Right renal cortex interstitium (tissue), 3 donors: Measurements from ENCODE around the gene SMARCB1. TPM values are rescaled to one million over a fixed set of nuclear protein-coding genes. Genes with fewer than 3 reads are reported as not detected.

Experiments
- DNase-seq, 3 donors: peaks; one replicate each; pipeline ENCODE4 v3.0.0-alpha.2; 2013; ENCODE audit warnings: low read depth in 3 of 3, low spot score in 2 of 3
- polyA plus RNA-seq, 3 donors: library from polyadenylated mRNA; unstranded; fragments of 120-200 nt; gene quantifications; one replicate each; pipeline ENCODE4 v1.2.1, GENCODE V29; 2013; ENCODE audit not compliant: insufficient read length in 3 of 3

The SMARCB1 gene
- polyA plus RNA-seq, 3 donors = 205 to 225 (median 224) TPM

DNA sequence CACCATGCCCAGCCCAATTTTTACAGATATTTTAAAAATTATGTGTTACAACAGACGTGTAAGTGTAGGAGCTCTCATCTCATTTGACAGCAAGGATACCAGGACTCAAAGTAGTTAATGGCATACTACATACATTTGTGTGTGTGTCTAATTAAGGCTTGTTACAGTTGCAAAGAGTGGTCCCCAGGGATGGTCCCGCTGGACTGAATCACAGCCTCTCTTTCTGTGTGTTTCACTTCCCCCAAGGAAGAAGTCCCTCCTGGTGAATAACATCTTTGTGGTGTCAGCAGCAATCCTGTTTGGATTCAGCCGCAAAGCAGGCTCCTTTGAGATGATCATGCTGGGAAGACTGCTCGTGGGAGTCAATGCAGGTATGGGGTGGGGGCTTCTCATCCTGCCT is 88.1 kb downstream of the SMARCB1 start:
- DNase-seq = no peak

DNA sequence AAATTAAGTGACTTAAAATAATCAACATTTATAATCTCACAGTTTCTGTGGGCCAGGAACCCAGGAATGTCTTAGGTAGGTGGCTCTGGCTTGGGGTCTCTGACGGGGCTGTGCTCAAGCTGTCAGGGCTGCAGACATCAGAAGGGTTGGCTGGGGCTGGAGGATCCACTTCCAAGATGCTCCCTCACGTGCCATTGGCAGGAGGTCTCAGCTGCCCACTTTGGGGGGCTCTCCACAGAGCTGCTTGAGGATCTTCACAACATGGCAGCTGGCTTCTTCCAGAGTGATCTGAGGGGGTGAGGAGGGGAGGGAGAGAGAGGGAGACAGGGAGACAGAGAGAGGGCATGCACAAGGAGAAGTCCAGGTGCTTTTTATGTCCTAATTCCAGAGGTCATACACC is 89.0 kb downstream of the SMARCB1 start:
- no peak for DNase-seq

DNA sequence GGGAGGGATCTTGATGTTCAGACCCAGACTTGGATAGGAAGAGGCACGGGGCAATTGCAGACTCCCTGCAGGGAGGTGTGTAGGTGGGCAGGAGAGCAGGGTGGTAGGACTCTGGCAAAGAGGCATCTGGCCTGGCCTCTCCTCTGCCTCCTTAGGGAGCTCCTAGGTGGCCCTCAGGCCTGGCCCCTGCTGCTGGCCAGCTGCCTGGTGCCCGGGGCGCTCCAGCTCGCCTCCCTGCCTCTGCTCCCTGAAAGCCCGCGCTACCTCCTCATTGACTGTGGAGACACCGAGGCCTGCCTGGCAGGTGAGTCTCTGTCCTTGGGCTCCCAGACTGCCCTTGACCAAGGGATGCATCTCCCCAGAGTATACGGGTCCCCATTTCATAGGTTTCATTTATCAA is 90.8 kb downstream of the SMARCB1 start:
- DNase-seq = no peak

DNA sequence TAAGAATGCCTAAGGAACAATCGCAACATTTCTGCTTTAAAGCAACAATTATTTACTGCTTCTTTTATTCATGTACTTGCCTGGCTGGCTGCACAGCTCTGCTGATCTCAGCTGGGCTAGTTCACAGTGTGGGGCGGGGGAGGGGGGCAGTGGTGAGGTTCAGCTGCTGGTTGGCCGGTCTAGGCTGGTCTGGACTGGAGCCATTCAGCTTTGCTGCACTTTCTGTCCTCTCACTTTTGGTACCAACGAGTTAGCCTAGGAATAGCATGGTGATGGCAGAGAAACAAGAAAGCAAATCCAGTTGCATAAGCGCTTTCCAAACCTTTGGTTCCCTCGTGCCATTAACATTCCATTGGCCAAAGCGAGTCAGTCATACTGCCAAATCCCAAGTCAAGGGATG is 91.5 kb downstream of the SMARCB1 start:
- DNase-seq = no peak

DNA sequence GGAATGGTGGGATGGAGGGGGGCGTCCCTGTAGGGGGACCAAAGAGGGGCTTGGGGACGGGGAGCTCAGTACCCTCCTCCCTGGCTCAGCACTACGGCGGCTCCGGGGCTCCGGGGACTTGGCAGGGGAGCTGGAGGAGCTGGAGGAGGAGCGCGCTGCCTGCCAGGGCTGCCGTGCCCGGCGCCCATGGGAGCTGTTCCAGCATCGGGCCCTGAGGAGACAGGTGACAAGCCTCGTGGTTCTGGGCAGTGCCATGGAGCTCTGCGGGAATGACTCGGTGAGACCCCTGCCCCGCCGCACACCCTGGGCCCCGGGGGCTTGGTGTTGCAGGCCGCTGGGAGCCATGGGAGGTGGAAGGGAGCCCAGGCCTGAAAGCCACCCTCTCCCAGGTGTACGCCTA is 95.6 kb downstream of the SMARCB1 start:
- no peak for DNase-seq

DNA sequence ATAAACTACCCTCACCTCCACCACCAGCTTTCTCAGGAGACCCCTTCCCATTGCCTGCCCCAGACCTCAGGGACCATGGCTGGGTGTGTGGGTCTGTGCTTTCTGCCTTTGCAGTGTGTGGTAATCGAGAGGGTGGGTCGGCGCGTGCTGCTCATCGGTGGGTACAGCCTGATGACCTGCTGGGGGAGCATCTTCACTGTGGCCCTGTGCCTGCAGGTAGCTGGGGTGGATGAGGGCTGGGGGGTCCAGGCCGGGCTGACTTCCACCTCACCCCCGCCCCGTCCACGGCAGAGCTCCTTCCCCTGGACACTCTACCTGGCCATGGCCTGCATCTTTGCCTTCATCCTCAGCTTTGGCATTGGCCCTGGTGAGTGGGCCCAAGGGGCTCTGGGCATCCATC is 96.9 kb downstream of the SMARCB1 start:
- no peak for DNase-seq

DNA sequence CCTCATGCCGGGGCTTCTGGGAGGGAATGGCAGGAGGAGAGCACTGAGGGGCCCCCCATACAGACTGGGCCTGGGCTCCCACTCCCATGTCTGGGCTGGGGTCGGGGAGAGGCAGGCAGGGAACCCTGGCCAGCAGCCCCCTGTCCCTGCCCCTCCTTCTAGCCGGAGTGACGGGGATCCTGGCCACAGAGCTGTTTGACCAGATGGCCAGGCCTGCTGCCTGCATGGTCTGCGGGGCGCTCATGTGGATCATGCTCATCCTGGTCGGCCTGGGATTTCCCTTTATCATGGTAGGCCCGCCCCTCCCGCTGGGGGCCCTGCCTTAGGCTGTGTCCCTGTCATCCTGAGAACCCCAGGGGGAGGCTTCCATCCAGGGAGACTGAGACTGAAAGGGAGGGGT is 97.4 kb downstream of the SMARCB1 start:
- DNase-seq = no peak

Other genes with a start within 250 kb of the SMARCB1 start
- 1 to 10 TPM in 1 of 3 donors, under 1 TPM in 2; 0.53 to 1.6 (median 0.98) TPM for gene IGLL1, start 206.7 kb upstream of the SMARCB1 start, polyA plus RNA-seq
- gene DRICH1, start 154.6 kb upstream of the SMARCB1 start, polyA plus RNA-seq = 1 to 10 TPM; 1.4 to 2.5 (median 1.7) TPM
- gene RGL4, start 96.0 kb upstream of the SMARCB1 start, polyA plus RNA-seq = 1 to 10 TPM; 1.8 to 3.1 (median 2.1) TPM
- gene ZNF70, start 35.9 kb upstream of the SMARCB1 start, polyA plus RNA-seq = 1 to 10 TPM; 4.7 to 5.5 (median 5.0) TPM
- 1 to 10 TPM in 1 of 3 donors, under 1 TPM in 2; 0.35 to 1.1 (median 0.58) TPM for gene VPREB3, start 32.5 kb upstream of the SMARCB1 start, polyA plus RNA-seq
- 1 to 10 TPM; 2.2 to 2.5 (median 2.3) TPM for gene C22orf15, start 24.0 kb upstream of the SMARCB1 start, polyA plus RNA-seq
- 10 to 100 TPM; 57.4 to 75.6 (median 61.0) TPM for gene CHCHD10, start 19.0 kb upstream of the SMARCB1 start, polyA plus RNA-seq
- 10 to 100 TPM; 14.2 to 16.7 (median 14.8) TPM for gene MMP11, start 14.1 kb upstream of the SMARCB1 start, polyA plus RNA-seq
- gene DERL3, start 52.0 kb downstream of the SMARCB1 start, polyA plus RNA-seq = 1 to 10 TPM; 2.1 to 4.1 (median 3.8) TPM
- gene SLC2A11, start 70.9 kb downstream of the SMARCB1 start, polyA plus RNA-seq = 10 to 100 TPM; 20.1 to 22.5 (median 20.8) TPM
- 100 to 1,000 TPM; 145 to 194 (median 161) TPM for gene MIF, start 107.4 kb downstream of the SMARCB1 start, polyA plus RNA-seq
- 10 to 100 TPM in 2 of 3 donors, 1 to 10 TPM in 1; 5.0 to 20.3 (median 17.0) TPM for gene GSTT2B, start 174.2 kb downstream of the SMARCB1 start, polyA plus RNA-seq
- gene DDTL, start 179.9 kb downstream of the SMARCB1 start, polyA plus RNA-seq = 1 to 10 TPM; 6.0 to 8.2 (median 7.3) TPM
- gene DDT, start 187.5 kb downstream of the SMARCB1 start, polyA plus RNA-seq = 10 to 100 TPM; 57.7 to 62.1 (median 61.2) TPM
- gene GSTT2, start 193.2 kb downstream of the SMARCB1 start, polyA plus RNA-seq = 1 to 10 TPM in 2 of 3 donors, not detected in 1; 2.5 to 4.8 TPM
- gene GSTT4, start 218.5 kb downstream of the SMARCB1 start, polyA plus RNA-seq = not detected
- gene CABIN1, start 224.3 kb downstream of the SMARCB1 start, polyA plus RNA-seq = 10 to 100 TPM; 36.2 to 42.5 (median 41.8) TPM